Measurements from ENCODE around the gene IGFBP2. TPM values are rescaled to one million over a fixed set of nuclear protein-coding genes. Genes with fewer than 3 reads are reported as not detected.

The IGFBP2 gene
- total and polyA plus RNA-seq, 2 of the 13 experiments (the other 11 are each of a cell fraction or from before 2014, with no cell fraction given): 2.0 to 5.8 TPM

DNA sequence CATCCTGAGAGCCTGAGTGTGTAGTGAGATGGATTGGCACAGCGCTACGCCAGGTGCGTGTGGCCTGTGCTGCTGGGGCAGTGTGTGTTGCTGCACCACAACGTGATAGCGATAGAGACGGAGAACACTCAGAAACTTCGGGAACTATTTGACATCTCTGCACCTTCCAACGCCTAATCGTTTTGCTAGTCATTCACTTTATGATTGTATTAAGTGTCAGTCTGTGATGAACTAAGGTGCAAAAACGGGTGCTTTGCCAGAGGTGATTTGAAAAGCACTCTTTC is 26.0 kb upstream of the IGFBP2 start:
- Histone ChIP-seq H3K27ac (ENCODE audit: extremely low read length, insufficient read depth, low read length) (no peak overlapping the region), H3K9ac (ENCODE audit: insufficient read depth, low read depth, low read length) (no peak overlapping the region), H3K4me3 (replicated peaks in 1 of 3; ENCODE audit: insufficient read depth in 1 of 3, low read depth in 2 of 3, low read length in 3 of 3) (no peak overlapping the region), H3K9me3 (ENCODE audit: low read length) (no peaks in the 10 kb centered on the region), H3K27me3 (ENCODE audit: control insufficient read depth in 1 of 2, insufficient read depth in 2 of 2, low read length in 2 of 2) (peaks cover 0 to 51% of the 10 kb centered on the region in 2 experiments; a peak in 3 of 5 replicates), H3K79me2 (ENCODE audit: insufficient read depth, low read length) (no peaks in the 10 kb centered on the region), H3K4me1 (ENCODE audit: insufficient read depth, low read length) (peaks cover 18% of the 10 kb centered on the region), H4K20me1 (ENCODE audit: insufficient read depth, low read length) (no peaks in the 10 kb centered on the region), H3K36me3 (replicated peaks in 1 of 2; ENCODE audit: control insufficient read depth in 1 of 2, insufficient read depth in 2 of 2, low read length in 2 of 2) (no peaks in the 10 kb centered on the region), H3K4me2 (ENCODE audit: low read depth, low read length) (no peak overlapping the region), H2AFZ (ENCODE audit: low read length) (no peak overlapping the region)
- ATAC-seq: no peak
- no peak for FAIRE-seq
- WGBS (ENCODE audit: low lambda C conversion rate): 73% methylated on average over 10 of the region's 10 CpGs
- DNase-seq (ENCODE audit: low spot score): no peak
- in situ Hi-C loops (cut with HindIII; ENCODE audit: extremely low pct_ligation_motif_present, low pct_unique_long_range_greater_than_20kb) (no loop called here), intact Hi-C loops (cut with micrococcal nuclease; ENCODE audit: unreplicated experiment) (no loop called here)
- ChIA-PET POLR2A (interaction anchor here (1.2 kb wide), 1 partner anchor 109 kb away, joined by 3 read pairs; the partner anchor contains the start of gene RPL37A), CTCF (ENCODE audit: low intra/inter-chr PET ratio, low total read pairs) (no interaction called here)
- no TSS peak for BruUV-seq (replicated peaks)
- no peak for TF ChIP-seq HNF4G (IDR thresholded peaks at IDR 0.05; ENCODE audit: borderline replicate concordance, low read depth, low read length)
- TF ChIP-seq HNF4G (CRISPR knock-in tag; IDR thresholded peaks at IDR 0.05; ENCODE audit: borderline replicate concordance, low read depth): no peak
- TF ChIP-seq ZBTB1 (CRISPR knock-in tag; IDR thresholded peaks at IDR 0.05; ENCODE audit: borderline replicate concordance): no peak
- TF ChIP-seq, protein P1, sequence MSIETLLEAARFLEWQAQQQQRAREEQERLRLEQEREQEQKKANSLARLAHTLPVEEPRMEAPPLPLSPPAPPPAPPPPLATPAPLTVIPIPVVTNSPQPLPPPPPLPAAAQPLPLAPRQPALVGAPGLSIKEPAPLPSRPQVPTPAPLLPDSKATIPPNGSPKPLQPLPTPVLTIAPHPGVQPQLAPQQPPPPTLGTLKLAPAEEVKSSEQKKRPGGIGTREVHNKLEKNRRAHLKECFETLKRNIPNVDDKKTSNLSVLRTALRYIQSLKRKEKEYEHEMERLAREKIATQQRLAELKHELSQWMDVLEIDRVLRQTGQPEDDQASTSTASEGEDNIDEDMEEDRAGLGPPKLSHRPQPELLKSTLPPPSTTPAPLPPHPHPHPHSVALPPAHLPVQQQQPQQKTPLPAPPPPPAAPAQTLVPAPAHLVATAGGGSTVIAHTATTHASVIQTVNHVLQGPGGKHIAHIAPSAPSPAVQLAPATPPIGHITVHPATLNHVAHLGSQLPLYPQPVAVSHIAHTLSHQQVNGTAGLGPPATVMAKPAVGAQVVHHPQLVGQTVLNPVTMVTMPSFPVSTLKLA (IDR thresholded peaks at IDR 0.05): no peak
- no peak for TF ChIP-seq TSC22D2 (CRISPR knock-in tag; IDR thresholded peaks at IDR 0.05; ENCODE audit: borderline replicate concordance)
- TF ChIP-seq MAZ (IDR thresholded peaks at IDR 0.05; ENCODE audit: borderline replicate concordance, low read depth, low read length): no peak
- TF ChIP-seq MAZ (CRISPR knock-in tag; IDR thresholded peaks at IDR 0.05; ENCODE audit: low read depth): no peak
- TF ChIP-seq ZNF296 (CRISPR knock-in tag; conservative IDR thresholded peaks at IDR 0.05): no peak
- no peak for TF ChIP-seq SRY (CRISPR knock-in tag; IDR thresholded peaks at IDR 0.05)
- TF ChIP-seq KDM2A (CRISPR knock-in tag; IDR thresholded peaks at IDR 0.05; ENCODE audit: borderline replicate concordance, low read depth): no peak
- TF ChIP-seq SMYD3 (CRISPR knock-in tag; IDR thresholded peaks at IDR 0.05): no peak
- TF ChIP-seq, protein P2, sequence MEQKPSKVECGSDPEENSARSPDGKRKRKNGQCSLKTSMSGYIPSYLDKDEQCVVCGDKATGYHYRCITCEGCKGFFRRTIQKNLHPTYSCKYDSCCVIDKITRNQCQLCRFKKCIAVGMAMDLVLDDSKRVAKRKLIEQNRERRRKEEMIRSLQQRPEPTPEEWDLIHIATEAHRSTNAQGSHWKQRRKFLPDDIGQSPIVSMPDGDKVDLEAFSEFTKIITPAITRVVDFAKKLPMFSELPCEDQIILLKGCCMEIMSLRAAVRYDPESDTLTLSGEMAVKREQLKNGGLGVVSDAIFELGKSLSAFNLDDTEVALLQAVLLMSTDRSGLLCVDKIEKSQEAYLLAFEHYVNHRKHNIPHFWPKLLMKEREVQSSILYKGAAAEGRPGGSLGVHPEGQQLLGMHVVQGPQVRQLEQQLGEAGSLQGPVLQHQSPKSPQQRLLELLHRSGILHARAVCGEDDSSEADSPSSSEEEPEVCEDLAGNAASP (CRISPR knock-in tag; IDR thresholded peaks at IDR 0.05; ENCODE audit: borderline replicate concordance): no peak
- TF ChIP-seq, protein P3, sequence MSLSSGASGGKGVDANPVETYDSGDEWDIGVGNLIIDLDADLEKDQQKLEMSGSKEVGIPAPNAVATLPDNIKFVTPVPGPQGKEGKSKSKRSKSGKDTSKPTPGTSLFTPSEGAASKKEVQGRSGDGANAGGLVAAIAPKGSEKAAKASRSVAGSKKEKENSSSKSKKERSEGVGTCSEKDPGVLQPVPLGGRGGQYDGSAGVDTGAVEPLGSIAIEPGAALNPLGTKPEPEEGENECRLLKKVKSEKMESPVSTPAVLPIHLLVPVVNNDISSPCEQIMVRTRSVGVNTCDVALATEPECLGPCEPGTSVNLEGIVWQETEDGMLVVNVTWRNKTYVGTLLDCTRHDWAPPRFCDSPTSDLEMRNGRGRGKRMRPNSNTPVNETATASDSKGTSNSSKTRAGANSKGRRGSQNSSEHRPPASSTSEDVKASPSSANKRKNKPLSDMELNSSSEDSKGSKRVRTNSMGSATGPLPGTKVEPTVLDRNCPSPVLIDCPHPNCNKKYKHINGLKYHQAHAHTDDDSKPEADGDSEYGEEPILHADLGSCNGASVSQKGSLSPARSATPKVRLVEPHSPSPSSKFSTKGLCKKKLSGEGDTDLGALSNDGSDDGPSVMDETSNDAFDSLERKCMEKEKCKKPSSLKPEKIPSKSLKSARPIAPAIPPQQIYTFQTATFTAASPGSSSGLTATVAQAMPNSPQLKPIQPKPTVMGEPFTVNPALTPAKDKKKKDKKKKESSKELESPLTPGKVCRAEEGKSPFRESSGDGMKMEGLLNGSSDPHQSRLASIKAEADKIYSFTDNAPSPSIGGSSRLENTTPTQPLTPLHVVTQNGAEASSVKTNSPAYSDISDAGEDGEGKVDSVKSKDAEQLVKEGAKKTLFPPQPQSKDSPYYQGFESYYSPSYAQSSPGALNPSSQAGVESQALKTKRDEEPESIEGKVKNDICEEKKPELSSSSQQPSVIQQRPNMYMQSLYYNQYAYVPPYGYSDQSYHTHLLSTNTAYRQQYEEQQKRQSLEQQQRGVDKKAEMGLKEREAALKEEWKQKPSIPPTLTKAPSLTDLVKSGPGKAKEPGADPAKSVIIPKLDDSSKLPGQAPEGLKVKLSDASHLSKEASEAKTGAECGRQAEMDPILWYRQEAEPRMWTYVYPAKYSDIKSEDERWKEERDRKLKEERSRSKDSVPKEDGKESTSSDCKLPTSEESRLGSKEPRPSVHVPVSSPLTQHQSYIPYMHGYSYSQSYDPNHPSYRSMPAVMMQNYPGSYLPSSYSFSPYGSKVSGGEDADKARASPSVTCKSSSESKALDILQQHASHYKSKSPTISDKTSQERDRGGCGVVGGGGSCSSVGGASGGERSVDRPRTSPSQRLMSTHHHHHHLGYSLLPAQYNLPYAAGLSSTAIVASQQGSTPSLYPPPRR (CRISPR knock-in tag; IDR thresholded peaks at IDR 0.05; ENCODE audit: borderline replicate concordance): no peak
- TF ChIP-seq NCOA5 (CRISPR knock-in tag; IDR thresholded peaks at IDR 0.05): no peak
- no peak for TF ChIP-seq ISL2 (CRISPR knock-in tag; IDR thresholded peaks at IDR 0.05)
- no peak for TF ChIP-seq SMAD1 (CRISPR knock-in tag; IDR thresholded peaks at IDR 0.05; ENCODE audit: borderline replicate concordance, low read depth)
